K562 (cell line): ENCODE results near the gene GAPT. TPM values are rescaled to one million over a fixed set of nuclear protein-coding genes. Genes with fewer than 3 reads are reported as not detected.

Experiments used
- ATAC-seq: fragments of 200-7000 bp; cut with Tn5 transposase; 3 replicates; pipeline ENCODE4 v1.9.1; 2020; ENCODE audit warnings: moderate library complexity
- BruUV-seq: library from RNA; stranded (reverse); fragments of 400-500 nt; replicated peaks from 2 replicates; lab custom pipeline; 2021; lab: Mats Ljungman, UMichigan
- CTCF ChIA-PET: fragments of 300-600 bp; formaldehyde crosslinking; extraction: SDS; loops from one replicate; lab custom pipeline; 2021; ENCODE audit warnings: low intra/inter-chr PET ratio; lab: Yijun Ruan, JAX
- POLR2A ChIA-PET: fragments of 300-600, 350-650 bp; sonication (Branson Sonifier 250); formaldehyde crosslinking; extraction: SDS; loops from one replicate; lab custom pipeline; 2021; ENCODE audit warnings: antibody characterized with exemption, inconsistent platforms; lab: Yijun Ruan, JAX
- DNase-seq, 4 experiments: peaks; one replicate each; pipeline versions ENCODE4 v3.0.0 to v3.0.0-alpha.2; 2011 to 2018; ENCODE audit warnings: low spot score in 3 of 4, mixed read lengths in 3 of 4; ENCODE audit errors: extremely low read depth in 1 of 4
- FAIRE-seq: peaks from 2 replicates; lab custom pipeline; 2011; peaks lifted over from hg19 to GRCh38; lab: Jason Lieb, UNC
- H2AFZ ChIP-seq: 2 replicates; pipeline ENCODE4 v1.6.0; 2011; ENCODE audit warnings: low read depth, low read length, control low read depth, inconsistent platforms
- H3K27ac ChIP-seq: fragments of 200-600 bp; 3 replicates; pipeline ENCODE4 v1.8.0; 2011; ENCODE audit warnings: low read depth, mild to moderate bottlenecking, control low read depth, inconsistent platforms, low read length, moderate library complexity, mixed read lengths; ENCODE audit errors: extremely low read depth
- H3K27me3 ChIP-seq, 2 experiments: fragments of 300-600 bp in 1 of 2; 2 replicates in 1 of 2; 3 replicates in 1 of 2; pipeline versions ENCODE4 v1.6.0 to v1.8.0; 2011; ENCODE audit warnings: inconsistent platforms in 2 of 2, low read length in 2 of 2, mild to moderate bottlenecking in 1 of 2, mixed read lengths in 1 of 2, moderate library complexity in 1 of 2; ENCODE audit not compliant: control insufficient read depth in 2 of 2, insufficient read depth in 2 of 2
- H3K36me3 ChIP-seq: fragments of 300-600 bp; 3 replicates; pipeline ENCODE4 v1.8.0; 2011; ENCODE audit warnings: mild to moderate bottlenecking, low read length, inconsistent platforms; ENCODE audit not compliant: control insufficient read depth, insufficient read depth
- H3K4me1 ChIP-seq, 2 experiments: fragments of 200-600 bp in 1 of 2; replicated peaks in 1 of 2; 2 replicates in 1 of 2; 3 replicates in 1 of 2; pipeline versions ENCODE4 v1.5.1 to v1.8.0; 2011; ENCODE audit warnings: inconsistent platforms in 2 of 2, low read length in 2 of 2, mild to moderate bottlenecking in 1 of 2, mixed read lengths in 1 of 2, moderate library complexity in 1 of 2; ENCODE audit not compliant: control insufficient read depth in 2 of 2, insufficient read depth in 2 of 2
- H3K4me2 ChIP-seq: 2 replicates; pipeline ENCODE4 v1.6.1; 2011; ENCODE audit warnings: low read length, control low read depth, inconsistent platforms, mixed read lengths; ENCODE audit not compliant: insufficient read depth
- H3K4me3 ChIP-seq: fragments of 200-600 bp; sonication (generic), shearing (Covaris generic); 2 replicates; pipeline ENCODE4 v1.5.1; 2016; ENCODE audit warnings: control low read depth, inconsistent platforms
- H3K79me2 ChIP-seq: fragments of 200-600 bp; 3 replicates; pipeline ENCODE4 v1.8.0; 2011; ENCODE audit warnings: low read length, inconsistent platforms; ENCODE audit not compliant: control insufficient read depth, insufficient read depth
- H3K9ac ChIP-seq, 2 experiments: 2 replicates each; pipeline versions ENCODE4 v1.6.0 to v1.6.1; 2011; ENCODE audit warnings: low read depth in 2 of 2, low read length in 2 of 2, control low read depth in 1 of 2, inconsistent platforms in 1 of 2, mild to moderate bottlenecking in 1 of 2, mixed read lengths in 1 of 2; ENCODE audit not compliant: insufficient read depth in 1 of 2
- H3K9me1 ChIP-seq: one replicate; pipeline ENCODE4 v1.6.0; 2011; ENCODE audit warnings: inconsistent platforms, mild to moderate bottlenecking, low read length, moderate library complexity; ENCODE audit not compliant: control insufficient read depth, insufficient read depth
- H3K9me3 ChIP-seq: replicated peaks from 2 replicates; pipeline ENCODE4 v1.5.1; 2011; ENCODE audit warnings: low read depth, low read length, inconsistent platforms; ENCODE audit not compliant: control insufficient read depth, insufficient read depth
- H4K20me1 ChIP-seq: replicated peaks from 2 replicates; pipeline ENCODE4 v1.6.1; 2011; ENCODE audit warnings: low read length, inconsistent platforms, mixed read lengths; ENCODE audit not compliant: control insufficient read depth, insufficient read depth
- KDM4B ChIP-seq, 2 experiments: fragments of 450-650 bp in 1 of 2; sonication (generic) in 1 of 2; IDR thresholded peaks; 2 replicates each; pipeline ENCODE4 v1.6.1; 2016 to 2017; ENCODE audit warnings: borderline replicate concordance in 2 of 2, antibody characterized with exemption in 1 of 2, low read depth in 1 of 2, mild to moderate bottlenecking in 1 of 2
- POLR3G ChIP-seq: IDR thresholded peaks from 2 replicates; pipeline ENCODE4 v1.6.1; 2011; ENCODE audit not compliant: insufficient read length, insufficient replicate concordance; ENCODE audit errors: extremely low read depth
- ZNF384 ChIP-seq: IDR thresholded peaks from 2 replicates; pipeline ENCODE4 v1.6.1; 2012; ENCODE audit warnings: low read depth, low read length, improper control_type of control experiment
- ZNF444 ChIP-seq: fragments of 250-450 bp; sonication (Bioruptor Pico); IDR thresholded peaks from 2 replicates; pipeline ENCODE4 v1.4.0; 2020; ENCODE audit warnings: mild to moderate bottlenecking, moderate library complexity
- WGBS: fragments of 100-300 bp; shearing (Covaris generic); methylation state at CpG from one replicate; pipeline ENCODE4 v1.1.6; 2016; ENCODE audit warnings: low coverage, mixed read lengths; ENCODE audit not compliant: insufficient coverage; ENCODE audit errors: missing lambda C conversion rate; 5-methylcytosine and 5-hydroxymethylcytosine counted together
- in situ Hi-C: fragments of 300-500 bp; cut with MboI; formaldehyde crosslinking; loops from 4 replicates; pipeline ENCODE4 v1.15.0; 2018; ENCODE audit warnings: inconsistent platforms, mixed read lengths
- intact Hi-C: fragments of 100-400 bp; cut with micrococcal nuclease; formaldehyde crosslinking; loops from 2 replicates; pipeline ENCODE4 v1.14.2; 2022
- polyA plus RNA-seq, 8 experiments: library from polyadenylated mRNA; depleted of rRNA in 4 of 8; stranded (reverse) in 5 of 8; unstranded in 3 of 8; fragments of >200 nt; fragmentation: Nextera tagmentation in 2 of 8; fragmentation: Illumina TruSeq in 1 of 8; extraction: Ambion mirVana in 2 of 8; extraction: Trizol in 1 of 8; gene quantifications; 2 replicates each; pipeline versions ENCODE4 v1.2.1 to v1.2.3, GENCODE V29; 2011 to 2014; ENCODE audit warnings: inconsistent platforms in 1 of 8, missing spikeins in 1 of 8
- total RNA-seq, 7 experiments: library from RNA; depleted of rRNA in 6 of 7; stranded (reverse); fragments of >200 nt in 6 of 7; fragmentation: Illumina TruSeq in 2 of 7; extraction: Trizol in 2 of 7; gene quantifications; 2 replicates each; pipeline versions ENCODE4 v1.2.1 to v1.2.3, GENCODE V29; 2011 to 2021; ENCODE audit warnings: low replicate concordance in 1 of 7
- TF ChIP-seq, protein P1 (sequence below): fragments of 250-450 bp; sonication (Bioruptor Pico); IDR thresholded peaks from 2 replicates; pipeline ENCODE4 v1.4.0; 2020; ENCODE audit warnings: mild to moderate bottlenecking, moderate library complexity

Gene GAPT
- total and polyA plus RNA-seq, 9 of the 15 experiments (the other 6 are each of a cell fraction or from before 2014, with no cell fraction given): not detected

DNA sequence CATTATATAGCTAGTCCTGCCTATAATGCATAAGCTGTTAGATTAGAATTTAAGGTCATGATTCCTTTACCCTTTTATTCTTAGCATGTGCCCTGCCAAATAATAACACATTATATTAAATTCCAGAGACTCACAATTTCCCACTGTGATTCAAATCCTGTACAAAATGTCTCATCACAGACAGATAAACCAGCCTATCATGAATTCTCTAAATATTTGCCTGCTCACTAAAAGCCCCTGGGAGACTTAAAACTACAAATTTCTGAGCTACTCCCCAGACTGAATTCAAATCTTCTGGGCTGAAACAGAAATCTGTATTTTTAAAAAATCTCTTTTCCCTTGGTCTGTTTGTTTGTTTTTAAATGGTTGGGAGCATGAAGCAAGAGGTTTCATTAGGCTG, 32.7 kb downstream of the GAPT start (continued):
- TF ChIP-seq, protein P1, sequence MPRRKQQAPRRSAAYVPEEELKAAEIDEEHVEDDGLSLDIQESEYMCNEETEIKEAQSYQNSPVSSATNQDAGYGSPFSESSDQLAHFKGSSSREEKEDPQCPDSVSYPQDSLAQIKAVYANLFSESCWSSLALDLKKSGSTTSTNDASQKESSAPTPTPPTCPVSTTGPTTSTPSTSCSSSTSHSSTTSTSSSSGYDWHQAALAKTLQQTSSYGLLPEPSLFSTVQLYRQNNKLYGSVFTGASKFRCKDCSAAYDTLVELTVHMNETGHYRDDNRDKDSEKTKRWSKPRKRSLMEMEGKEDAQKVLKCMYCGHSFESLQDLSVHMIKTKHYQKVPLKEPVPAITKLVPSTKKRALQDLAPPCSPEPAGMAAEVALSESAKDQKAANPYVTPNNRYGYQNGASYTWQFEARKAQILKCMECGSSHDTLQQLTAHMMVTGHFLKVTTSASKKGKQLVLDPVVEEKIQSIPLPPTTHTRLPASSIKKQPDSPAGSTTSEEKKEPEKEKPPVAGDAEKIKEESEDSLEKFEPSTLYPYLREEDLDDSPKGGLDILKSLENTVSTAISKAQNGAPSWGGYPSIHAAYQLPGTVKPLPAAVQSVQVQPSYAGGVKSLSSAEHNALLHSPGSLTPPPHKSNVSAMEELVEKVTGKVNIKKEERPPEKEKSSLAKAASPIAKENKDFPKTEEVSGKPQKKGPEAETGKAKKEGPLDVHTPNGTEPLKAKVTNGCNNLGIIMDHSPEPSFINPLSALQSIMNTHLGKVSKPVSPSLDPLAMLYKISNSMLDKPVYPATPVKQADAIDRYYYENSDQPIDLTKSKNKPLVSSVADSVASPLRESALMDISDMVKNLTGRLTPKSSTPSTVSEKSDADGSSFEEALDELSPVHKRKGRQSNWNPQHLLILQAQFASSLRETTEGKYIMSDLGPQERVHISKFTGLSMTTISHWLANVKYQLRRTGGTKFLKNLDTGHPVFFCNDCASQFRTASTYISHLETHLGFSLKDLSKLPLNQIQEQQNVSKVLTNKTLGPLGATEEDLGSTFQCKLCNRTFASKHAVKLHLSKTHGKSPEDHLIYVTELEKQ: no peak

- 0% methylated on average over 1 of the region's 1 CpG for WGBS
- in situ Hi-C loops: no loop called here
- no peaks in the 10 kb centered on the region for H4K20me1 ChIP-seq
- no peak overlapping the region for H3K27ac ChIP-seq
- intact Hi-C loops: no loop called here
- ChIA-PET POLR2A (interaction anchor here (0.6 kb wide), 1 partner anchor 9 kb away, joined by 3 read pairs; no protein-coding TSS in a partner anchor), CTCF (no interaction called here)
- no peak overlapping the region for H3K4me2 ChIP-seq
- H3K79me2 ChIP-seq: no peaks in the 10 kb centered on the region
- H3K4me1 ChIP-seq: no peaks in the 10 kb centered on the region
- no peak for FAIRE-seq
- H3K9me1 ChIP-seq: no peaks in the 10 kb centered on the region
- H3K9me3 ChIP-seq: no peaks in the 10 kb centered on the region
- H2AFZ ChIP-seq: no peak overlapping the region
- no TSS peak for BruUV-seq
- no peak for TF ChIP-seq ZNF384
- TF ChIP-seq ZNF444 (CRISPR knock-in tag): no peak
- TF ChIP-seq POLR3G: no peak
- TF ChIP-seq KDM4B (IDR thresholded peaks at IDR 0.05; ENCODE audit: borderline replicate concordance in 2 of 2, low read depth in 1 of 2): no peak
- TF ChIP-seq, all 486 proteins: peak for 0
- DNase-seq: no peak
- Histone ChIP-seq H3K9ac (no peak overlapping the region), H3K36me3 (no peaks in the 10 kb centered on the region), H3K27me3 (no peaks in the 10 kb centered on the region), H3K4me3 (no peak overlapping the region)
- ATAC-seq: no peak
Measured at GRCh38 chr5:58524571-58524970, 33.3 kb downstream of the GAPT start.
